Measurements from ENCODE around the gene MAML2.

MAML2 gene

DNA sequence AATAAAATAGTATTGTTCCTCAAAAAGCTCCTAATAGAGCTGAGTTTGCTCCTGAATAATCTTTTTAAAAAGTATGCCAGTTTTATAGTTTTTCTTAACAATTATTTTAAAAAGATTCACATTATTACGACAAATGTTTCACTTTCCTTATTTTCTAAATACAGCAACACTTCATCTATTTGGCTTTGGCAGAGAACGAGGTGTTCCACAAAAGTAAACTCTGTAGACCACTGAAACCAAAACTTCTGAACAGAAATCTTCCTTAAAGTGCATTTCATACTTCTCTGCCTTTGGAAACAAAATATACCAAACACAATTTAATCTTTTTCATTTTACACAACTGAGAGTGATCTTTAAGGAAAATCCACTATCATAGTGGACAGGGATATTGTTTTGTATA, 285.5 kb downstream of the MAML2 start:
- no peak for DNase-seq

DNA sequence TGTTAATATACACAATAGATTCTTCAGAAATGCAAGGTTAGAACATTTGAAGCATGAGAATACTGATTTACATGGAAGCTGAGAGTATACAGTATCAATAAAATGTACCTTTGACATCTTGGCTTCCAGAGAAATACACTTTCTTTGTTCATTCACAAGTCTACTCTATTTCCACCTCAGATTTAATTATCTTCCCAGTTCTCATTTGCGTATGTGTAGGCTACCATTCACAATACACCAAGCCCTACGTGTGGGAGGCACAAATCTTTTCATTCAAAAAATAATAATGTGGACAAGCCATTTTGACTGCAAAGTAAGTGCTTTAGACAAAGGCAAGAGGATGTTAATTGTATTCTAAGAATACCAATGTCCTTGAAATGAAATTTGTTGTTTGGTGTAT, 286.4 kb downstream of the MAML2 start:
- no peak for DNase-seq

DNA sequence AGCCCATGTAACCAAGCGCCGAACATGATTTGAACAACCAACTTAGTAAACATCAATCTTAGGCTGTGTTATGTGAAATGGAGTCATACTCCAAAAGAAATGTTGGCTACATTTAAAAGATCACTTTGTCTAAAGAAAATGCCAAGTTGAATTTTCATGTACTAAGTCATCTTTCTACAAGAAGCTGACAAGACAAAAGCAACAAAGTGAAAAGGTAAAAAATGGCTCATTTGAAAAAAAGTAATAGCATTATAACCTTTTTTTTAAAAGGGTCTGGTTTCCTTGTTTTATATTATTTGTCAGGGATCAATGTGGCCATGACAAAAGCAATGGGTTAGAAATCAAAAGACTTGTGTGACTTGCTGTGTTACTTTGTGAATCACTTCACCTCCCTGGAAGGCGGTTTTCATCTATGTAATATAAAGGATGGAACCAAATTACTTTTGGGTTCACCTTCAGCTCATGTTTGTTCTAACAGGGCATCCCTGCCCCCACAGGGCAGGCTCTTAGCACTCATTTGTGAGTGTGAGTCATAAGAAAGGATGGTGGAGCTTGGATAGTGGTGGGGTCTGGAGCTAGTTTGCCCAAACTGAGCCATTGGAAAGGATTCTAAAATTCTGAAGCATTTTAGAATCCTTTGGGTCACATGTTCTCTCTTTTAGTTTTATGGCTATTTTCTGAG, 287.1 kb downstream of the MAML2 start:
- no peak for DNase-seq

DNA sequence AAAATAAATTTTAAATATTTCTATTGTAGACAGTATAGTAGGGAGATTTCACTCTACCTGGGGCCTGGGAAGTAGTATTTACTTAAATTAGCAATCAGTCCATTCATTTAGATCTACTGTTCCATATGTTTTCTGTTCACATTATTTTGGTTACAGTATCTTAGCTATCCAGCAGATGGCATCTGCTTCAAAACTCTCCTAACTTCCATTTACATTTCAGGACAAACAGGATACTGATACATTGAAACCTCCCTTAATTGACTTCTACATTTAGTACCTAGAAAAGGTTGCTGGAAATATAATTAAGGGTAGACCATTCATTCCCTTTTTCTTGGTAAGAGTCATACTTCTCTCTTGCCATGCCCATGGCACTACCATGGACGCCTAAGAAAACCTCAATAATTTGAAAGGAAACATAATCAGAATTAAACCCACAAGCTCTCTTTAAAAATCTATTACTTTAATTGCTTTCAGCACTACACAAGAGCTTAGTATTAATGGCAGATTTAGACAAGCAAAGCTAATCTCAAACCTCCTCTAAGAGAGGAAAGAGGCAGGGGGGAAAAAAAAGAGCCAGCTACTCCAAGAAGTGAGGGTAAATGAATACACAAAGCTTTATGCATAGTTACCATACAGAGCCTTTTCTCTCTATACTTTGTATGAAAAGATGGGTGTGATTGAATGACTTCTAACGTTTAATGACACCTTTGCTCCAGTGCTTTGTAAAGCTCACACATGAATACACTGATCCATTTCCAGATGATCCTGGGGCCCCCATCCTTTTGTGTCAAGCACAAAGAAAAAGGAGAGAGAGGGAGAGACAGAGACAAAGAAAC, 287.9 kb downstream of the MAML2 start:
- no peak for DNase-seq

DNA sequence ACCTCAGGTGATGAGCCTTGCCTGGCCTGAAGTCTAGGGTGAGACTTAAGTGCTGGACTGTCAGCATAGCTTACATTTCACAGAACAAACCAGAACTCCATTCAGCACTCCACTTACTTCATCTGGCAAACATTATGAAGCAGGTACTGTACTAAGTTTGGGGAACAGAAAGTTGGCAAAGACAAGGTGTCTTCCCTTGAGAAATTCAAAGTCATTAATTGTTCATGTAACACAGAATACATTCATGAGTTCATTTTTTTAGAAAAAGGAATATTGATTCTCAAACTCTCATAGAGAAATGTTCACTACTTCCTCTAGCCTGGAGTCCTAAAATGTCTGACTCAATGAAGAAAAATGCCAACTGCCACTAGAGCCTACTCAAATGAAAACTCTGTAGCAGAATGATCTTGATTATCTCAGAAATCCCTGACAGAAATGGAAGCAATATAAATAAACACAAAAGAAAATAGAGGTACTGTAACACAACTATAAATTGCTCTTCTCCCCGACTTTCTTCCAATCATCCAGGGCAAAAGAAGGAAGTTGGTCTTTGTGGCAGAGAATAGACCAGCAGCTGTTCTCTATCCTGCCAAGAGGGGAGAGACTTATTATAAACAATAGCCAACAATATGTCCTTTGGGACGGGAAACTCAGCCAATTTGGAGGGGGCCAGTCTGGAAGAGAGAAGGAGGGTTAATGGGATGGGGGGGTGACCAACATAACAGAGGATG, 289.9 kb downstream of the MAML2 start:
- DNase-seq = no peak

DNA sequence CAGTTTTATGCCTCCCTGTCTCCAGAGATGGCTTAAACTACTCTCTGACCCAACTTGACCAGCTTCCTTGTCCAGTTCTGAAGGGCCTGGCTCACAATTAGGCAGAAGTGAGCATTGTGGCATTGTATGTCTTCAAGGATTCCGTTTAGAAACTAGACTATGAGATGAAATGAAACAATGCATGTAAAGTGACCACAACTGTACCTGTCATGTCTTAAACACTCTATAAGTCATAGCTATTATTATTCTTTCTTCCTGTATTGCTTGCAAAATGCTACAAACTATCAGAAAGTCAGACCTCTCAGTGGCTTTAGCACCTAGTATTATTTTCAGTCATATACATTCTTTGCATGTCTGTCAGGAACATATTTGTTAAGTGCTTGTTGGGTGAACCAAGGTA, 291.2 kb downstream of the MAML2 start:
- DNase-seq = no peak

DNA sequence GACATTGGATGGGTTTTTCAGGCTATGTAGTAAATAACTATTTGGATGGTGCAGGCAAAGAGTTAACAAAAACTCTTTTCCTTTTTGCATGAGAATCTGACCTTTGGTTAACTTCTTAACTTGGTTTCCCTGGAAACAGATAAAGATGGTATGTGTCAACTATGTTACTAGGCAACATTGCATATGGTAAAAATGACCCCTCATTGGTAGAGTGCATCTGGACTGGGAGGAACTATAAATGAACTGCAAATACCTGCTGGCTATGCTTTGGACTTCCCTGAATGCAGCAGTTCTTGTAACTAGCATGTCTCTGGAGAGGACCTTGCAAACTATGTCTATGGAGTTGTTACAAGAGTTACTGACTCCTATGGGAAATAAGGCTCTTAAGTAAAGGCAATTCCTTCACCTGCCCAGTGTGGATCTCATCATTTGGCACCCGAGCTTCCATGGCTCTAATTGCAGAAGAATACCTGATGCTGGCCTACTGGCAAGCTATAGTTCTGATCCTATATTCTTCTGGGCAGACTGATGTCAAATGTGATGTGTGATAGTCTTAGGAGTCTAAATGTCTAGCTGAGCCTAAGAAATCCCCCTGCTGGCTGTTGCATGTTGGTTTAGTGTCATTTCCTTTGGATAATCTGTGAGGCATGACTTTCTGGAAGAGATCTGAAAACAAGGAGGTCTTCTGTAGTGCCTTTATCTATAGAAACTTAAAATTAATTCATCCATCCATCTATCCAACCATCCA, 292.4 kb downstream of the MAML2 start:
- DNase-seq = no peak

DNA sequence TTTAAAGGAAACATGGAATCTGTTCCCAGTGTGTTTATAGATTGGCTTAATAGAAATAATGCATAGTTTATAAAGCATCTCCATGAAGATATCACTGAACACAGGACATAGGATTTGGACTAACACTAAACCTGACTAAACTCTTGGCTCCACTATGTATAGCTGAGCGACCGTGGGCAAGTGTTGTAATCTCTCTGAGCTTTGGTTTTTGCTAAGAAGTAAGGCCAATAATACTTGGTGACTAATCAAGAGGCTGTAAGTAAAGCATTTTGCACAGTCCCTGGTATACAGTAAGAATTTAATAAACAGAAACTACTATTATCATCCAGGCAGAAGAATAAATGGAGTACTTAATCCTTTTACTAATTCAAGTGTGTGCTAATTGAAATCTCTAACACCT, 293.6 kb downstream of the MAML2 start:
- no peak for DNase-seq

DNA sequence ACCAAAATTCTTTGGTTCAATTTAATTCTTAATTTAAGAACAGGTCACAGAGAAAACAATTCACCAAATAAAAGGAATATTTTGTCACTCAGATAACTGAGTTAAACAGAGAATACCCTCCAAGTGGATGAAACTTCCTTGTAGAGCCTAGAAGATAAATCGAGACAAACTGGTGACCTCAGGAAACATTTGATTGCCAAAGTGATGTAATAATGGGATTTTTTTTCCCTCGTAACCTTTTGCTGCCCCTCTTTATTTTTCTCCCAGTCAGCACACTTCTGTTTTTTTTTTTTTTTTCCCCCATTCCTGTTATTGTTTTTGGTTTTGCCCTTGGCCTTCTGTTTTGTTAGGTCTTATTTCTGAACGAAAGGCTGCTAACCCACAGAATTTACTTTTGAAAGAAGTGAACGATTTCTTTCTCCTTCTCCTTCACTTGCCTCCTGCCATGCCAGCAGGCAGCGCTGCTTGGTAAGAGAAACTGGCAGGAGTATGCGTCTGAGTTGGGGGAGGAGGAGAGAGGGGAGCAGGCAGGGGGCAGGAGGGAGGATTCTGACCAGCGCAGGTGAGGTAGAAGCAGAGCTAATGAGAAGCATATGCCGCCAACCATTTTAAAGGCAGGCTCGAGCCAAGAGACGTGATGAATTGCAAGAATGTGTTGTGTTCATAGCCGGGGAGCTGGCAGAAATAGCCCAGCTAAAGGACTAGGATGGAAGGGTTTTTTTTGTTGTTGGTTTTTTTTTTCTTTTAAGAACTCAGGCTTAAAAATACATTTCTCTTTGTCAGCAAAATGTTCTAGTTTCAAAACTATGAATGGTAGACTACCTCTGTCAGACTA, 297.2 kb downstream of the MAML2 start:
- DNase-seq = no peak

DNA sequence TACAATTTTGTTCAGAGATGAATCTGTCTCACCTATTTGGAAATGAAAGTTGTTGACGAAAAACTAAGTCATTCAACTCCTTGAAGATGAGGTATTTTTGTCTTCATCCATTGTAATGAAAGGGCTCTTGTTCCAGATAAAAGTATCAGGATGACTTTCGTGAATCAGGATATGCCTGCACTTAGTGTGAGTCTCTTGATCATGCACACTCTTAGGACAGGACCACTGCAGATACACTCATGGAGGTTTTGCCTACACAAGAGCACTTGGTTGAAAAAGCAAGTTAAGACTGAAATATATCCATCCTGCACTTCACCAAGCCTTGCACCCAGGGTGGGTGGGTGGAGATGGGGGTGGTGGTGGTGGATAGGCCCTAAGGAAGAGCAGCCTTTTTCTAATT, 298.2 kb downstream of the MAML2 start:
- DNase-seq = no peak

DNA sequence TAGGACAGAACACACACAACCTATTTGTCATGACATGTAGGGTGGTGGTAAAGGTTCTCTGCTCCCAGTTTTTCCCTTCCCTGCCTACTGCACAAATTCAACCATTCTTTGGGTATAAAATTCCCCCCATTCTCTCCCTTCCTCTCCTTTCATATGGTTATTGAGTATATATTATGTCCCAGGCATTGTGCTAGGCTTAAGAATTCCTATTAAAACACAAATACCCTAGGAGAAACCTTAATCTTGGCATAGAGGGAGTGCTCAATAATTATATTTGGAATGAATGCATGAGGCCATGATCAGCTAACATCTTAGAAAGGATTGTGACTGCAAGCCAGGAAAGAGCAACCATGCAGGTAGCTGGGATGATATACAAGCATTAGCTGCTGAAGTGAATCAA, 298.7 kb downstream of the MAML2 start:
- no peak for DNase-seq

DNA sequence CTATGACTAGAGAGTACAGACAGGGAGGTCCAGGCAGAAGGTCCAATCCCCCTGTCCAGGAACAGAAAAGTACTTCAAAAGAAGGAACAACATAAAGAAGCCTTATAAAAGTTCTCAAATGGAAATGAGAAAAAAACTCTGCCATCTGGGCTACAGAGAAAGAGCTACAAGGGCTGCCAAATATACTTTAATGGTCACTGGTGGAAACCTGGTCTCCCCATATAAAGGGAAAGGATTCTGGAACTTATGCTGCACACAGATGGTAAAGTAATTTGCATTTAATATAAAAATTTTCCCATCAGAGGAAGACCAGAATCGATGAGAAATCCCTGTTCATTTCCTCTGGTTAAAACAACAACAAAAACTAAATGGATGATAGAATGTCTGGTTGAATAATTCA, 299.7 kb downstream of the MAML2 start:
- no peak for DNase-seq

DNA sequence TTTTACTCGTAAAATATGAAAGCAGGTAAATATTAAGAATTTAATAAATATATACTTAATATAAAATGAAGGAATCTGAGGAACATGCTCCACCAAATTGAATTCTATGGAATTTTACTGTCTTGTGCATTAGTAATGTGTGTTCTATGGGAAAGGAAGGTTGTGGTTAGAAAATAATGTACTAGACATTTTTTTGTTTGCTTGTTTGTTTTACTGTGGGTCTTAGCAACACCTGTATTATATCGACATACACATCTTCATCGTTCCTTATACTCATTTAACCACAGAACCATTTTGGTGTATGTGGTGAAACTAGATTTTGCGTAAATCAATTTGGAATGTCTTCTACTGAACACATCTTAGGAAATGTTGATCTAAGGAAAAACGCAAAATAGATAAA, 304.9 kb downstream of the MAML2 start:
- no peak for DNase-seq

DNA sequence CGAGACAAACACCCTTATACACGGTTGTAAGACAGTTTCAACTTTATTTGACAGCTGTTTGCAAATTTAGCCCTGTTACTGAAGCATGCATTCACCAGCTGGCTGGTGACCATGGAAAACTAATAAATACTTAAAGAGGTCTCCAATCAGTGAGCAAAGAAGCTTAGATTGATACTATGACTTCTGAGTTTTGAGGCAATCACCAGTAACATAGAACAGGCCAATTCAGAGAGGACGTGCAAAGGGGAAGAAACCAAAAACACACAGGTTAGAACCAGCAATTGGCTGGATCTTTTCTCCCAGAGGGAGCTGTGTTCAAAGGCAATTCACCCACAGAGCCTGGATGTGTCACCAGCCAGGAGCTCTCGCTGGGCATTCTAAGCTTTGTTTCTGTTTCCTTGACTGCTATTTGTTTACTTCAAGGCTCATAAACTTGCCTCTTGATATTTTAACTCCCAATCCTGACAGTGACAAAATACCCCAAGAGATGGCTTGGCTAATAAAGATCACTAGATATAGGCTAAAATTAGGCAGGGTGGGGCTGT, 305.5 kb downstream of the MAML2 start:
- DNase-seq = no peak

DNA sequence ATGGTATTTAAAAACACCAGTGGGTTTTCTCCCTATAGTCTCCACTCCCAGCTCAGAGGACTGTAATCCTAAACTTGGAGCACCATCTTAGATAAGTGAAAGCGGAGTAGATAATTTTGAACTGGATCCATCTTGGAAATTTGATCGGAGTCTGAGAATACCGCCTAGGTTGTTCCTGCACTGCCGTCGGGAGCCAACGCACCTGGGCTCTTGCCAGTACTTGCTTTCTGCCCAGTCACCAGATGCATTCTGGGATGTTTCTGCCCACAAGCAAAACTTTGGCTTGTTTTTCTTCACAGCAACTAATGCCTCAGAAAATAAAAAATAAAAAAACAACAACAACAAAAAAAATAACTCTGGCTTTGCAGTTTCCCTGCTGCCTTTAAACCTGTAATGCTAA, 306.1 kb downstream of the MAML2 start:
- no peak for DNase-seq

DNA sequence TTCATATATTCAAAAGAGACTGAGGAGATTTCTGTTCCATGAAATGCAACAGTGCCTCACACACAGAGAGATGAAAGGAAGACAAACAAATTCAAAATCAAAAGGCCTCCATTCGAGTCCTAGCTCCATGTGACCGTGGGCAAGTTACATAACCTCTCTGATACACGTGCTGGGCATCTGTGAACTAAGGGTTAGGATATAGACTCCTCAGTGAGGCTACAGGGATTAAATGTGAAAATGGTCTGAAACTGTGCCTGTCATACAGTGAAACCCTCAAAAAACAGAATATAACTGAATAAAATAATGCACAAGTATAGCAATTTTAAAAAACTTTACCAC, 307.3 kb downstream of the MAML2 start:
- no peak for DNase-seq

DNA sequence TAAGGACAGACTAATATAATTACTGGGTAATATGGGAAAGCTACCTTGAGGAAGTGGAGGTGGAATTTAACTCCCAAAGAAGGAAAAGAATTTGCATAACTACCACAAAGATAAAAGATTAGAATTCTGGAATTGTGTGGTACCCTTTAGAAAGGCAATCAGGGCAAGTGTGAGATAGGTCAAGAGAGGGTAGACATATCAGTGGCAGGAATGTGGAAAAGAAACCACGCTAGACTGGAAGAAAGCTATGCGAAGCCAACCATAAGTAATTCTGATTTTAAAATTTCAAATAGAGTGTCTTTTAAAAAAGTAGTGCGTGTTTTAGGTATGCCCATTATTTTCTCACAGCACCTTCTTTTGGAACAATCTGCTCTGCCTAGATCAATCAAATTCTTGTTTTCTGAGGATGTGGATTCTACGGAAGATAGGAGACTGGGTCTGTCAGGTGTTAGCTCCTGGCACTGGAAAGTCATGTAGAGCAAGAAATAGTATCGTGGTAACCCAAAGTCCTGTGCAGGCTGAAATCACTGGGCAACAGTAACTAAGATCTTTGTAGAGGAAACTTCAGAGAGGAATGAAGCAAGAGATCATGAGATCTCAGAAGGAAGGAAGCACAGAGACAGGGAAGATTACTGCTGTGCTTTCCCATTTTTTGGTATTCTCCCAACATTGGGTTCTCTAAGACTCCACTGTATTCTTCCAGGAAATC, 307.8 kb downstream of the MAML2 start:
- no peak for DNase-seq

DNA sequence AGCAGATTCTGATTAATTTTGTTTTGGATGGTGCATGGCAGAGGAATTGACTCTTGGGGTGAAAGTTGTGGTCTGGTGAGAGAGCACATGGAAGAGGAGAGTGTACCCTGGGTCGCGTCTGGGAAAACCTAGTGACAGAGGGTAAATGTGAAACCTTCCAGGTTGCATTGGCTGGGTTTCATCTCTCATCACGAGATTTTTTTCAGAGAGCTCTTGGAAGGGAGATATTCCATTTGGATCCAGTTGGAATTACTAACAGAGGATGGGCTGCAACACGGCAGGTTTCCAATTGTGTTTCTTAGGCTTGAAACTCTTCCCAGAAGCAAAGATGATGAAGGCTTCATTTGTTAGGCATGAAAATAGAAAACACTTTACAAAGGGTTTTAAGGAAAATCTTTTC, 309.4 kb downstream of the MAML2 start:
- no peak for DNase-seq

DNA sequence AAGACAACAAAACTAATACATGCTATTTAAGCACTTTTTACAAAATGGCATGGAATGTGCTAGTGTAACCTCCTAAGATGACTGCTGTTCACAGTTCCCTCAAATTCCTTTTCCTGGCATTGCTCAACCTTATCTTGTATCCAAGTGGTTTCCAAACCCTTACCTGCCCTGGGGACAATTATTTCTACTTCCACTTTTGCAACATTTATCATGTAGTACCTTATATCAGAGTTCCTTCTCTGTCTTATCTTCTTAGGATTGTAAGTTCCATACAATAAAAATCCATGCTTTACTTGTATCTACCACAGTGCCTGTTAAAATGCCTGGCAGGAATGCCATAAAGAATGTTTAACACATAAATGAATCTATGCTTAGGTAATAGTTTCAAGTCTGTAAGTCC, 309.9 kb downstream of the MAML2 start:
- DNase-seq = no peak

DNA sequence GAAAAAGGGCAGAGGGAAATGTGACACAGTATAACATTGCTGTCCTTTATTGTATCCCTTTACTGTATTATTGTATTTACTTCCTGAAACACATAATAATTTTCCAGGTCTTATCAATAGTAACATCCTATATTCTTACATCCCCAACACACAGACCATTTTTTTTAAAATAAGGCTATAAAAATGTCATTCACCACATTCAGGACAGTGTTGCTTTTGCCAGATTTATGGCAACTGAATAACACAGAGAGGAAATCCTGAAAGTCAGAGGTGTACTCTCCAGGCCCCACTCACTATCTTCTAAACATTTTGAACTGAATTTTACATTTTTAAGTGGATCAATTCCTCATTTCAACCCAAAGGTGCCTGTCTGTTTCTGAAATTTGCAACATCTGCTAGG, 314.2 kb downstream of the MAML2 start:
- DNase-seq = no peak

DNA sequence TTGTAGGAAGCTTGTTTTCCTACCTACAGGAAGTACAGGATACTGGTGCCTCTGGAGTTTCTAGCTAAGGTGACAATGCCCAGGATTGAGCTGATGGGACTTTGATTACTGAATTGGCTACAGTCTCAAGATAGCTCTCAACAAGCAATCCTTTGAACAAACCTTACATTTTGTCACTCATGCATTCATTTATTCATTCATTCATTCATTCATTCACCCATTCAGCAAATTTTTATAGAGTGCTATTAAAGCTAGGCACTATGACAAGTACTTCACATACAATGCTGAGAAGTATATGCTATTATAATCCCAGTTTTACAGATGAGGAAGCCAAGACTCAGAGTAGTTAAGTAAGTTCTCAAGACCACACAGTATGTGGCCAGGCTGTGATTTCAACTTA, 316.0 kb downstream of the MAML2 start:
- no peak for DNase-seq

DNA sequence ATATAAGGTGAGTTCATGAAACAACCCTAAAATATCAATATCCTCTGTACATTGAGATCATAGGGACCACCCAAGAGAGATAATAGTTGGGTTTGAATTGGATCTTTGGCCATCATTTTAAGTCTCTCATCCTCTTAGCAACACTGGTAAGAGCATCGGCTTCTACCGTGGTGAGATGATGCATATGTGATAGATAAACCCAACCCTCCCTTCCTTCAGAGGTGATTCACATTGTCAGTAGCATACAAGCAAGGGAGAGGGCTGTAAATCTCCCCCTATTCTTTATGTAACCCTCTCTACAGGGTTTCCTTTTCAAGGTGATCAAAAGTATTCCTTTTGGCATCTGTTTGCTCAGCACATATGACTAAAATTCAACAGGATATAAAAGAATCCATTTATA, 316.7 kb downstream of the MAML2 start:
- no peak for DNase-seq
